ENCODE data around the gene MPND. TPM values are rescaled to one million over a fixed set of nuclear protein-coding genes. Genes with fewer than 3 reads are reported as not detected.
A peak's percentile ranks its signal among the peaks of the same experiment; 100 is the strongest.

MPND gene
- total RNA-seq, 2 donors from 2014 or later, result 12.5 to 18.2 TPM

DNA sequence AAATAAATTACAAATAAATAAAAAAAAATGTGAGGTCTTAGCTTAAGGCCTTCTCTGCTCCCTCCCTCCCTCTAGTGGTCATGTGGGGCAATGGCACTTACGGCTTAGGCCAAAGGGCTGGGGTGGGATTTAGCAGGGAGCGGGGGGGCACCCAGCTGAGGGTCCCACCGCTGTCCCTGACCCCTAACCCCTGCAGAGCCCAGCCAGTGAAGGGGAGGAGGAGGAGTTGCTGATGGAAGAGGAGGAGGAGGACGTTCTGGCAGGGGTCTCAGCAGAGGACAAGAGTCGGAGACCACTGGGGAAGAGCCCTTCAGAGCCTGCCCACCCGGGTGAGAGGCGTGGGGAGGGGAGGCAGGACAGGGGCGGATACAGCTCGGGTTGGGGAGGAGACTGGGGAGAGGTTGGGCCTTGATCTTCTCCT, 9.3 kb downstream of the MPND start:
- Histone ChIP-seq H3K27ac (no peak overlapping the region), H3K9me3 (no peaks in the 10 kb centered on the region), H3K4me3 (no peak overlapping the region), H3K36me3 (no peaks in the 10 kb centered on the region), H3K4me1 (replicated peaks) (no peaks in the 10 kb centered on the region), H3K27me3 (replicated peaks; ENCODE audit: insufficient read depth) (no peaks in the 10 kb centered on the region)
- DNase-seq (ENCODE audit: low spot score), result no peak
- TF ChIP-seq POLR2A (IDR thresholded peaks at IDR 0.05) (no peak), POLR2AphosphoS5 (IDR thresholded peaks at IDR 0.05) (no peak), CTCF (IDR thresholded peaks at IDR 0.05) (peak; percentile 65 to 85 (median 71))
- WGBS, result 38% methylated on average over 9 of the region's 9 CpGs
- intact Hi-C loops (cut with DNase I), result loop anchor here (5.0 kb wide), 1 partner anchor 85 kb away; no protein-coding TSS in a partner anchor

DNA sequence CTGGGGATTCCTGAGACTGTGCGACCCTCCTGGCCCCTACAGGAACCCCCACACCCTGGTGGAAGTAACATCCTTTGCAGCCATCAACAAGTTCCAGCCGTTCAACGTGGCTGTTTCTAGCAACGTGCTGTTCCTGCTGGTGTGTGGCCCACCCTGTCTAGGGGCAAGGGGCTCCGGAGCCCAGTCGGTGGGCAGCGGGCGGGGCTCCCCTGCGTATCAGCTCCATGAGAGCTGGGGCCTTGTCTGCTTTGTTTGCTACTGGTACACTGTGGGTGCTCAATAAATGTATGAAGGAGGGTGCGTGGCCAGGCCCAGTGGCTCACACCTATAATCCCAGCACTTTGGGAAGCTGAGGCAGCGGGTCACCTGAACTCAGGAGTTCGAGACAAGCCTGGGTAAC, 10.9 kb downstream of the MPND start:
- Histone ChIP-seq H3K4me1 (replicated peaks) (no peaks in the 10 kb centered on the region), H3K4me3 (no peak overlapping the region), H3K27me3 (replicated peaks; ENCODE audit: insufficient read depth) (no peaks in the 10 kb centered on the region), H3K27ac (no peak overlapping the region), H3K9me3 (no peaks in the 10 kb centered on the region), H3K36me3 (no peaks in the 10 kb centered on the region)
- WGBS, result 81% methylated on average over 12 of the region's 12 CpGs
- TF ChIP-seq POLR2A (IDR thresholded peaks at IDR 0.05) (no peak), CTCF (IDR thresholded peaks at IDR 0.05) (no peak), POLR2AphosphoS5 (IDR thresholded peaks at IDR 0.05) (no peak)
- DNase-seq (ENCODE audit: low spot score), result no peak
- intact Hi-C loops (cut with DNase I), result loop anchor here (5.0 kb wide), 1 partner anchor 87 kb away; no protein-coding TSS in a partner anchor

DNA sequence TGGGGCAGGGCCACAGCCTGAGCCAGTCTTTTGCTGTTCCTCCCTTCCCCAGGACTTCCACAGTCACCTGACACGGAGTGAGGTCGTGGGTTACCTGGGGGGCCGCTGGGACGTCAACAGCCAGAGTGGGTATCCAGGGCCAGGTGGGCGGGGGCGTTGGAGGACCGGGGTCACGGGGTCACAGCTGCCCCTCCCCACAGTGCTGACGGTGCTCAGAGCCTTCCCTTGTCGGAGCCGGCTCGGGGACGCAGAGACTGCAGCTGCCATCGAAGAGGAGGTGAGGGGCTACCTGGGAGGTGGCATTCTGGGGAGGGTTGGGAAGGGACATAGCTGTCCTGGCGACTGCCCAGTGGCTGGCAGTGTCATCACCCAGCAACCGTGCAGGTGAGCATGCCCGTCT, 11.5 kb downstream of the MPND start:
- H3K27me3 ChIP-seq (replicated peaks; ENCODE audit: insufficient read depth), result no peaks in the 10 kb centered on the region
- intact Hi-C loops (cut with DNase I), result loop anchor here (5.0 kb wide), 1 partner anchor 88 kb away; no protein-coding TSS in a partner anchor
- no peaks in the 10 kb centered on the region for H3K9me3 ChIP-seq
- H3K27ac ChIP-seq, result no peak overlapping the region
- H3K4me1 ChIP-seq (replicated peaks), result no peaks in the 10 kb centered on the region
- DNase-seq (ENCODE audit: low spot score), result no peak
- WGBS, result 86% methylated on average over 13 of the region's 17 CpGs
- no peak overlapping the region for H3K4me3 ChIP-seq
- TF ChIP-seq CTCF (IDR thresholded peaks at IDR 0.05) (no peak), POLR2AphosphoS5 (IDR thresholded peaks at IDR 0.05) (no peak), POLR2A (IDR thresholded peaks at IDR 0.05) (no peak)
- H3K36me3 ChIP-seq, result no peaks in the 10 kb centered on the region

DNA sequence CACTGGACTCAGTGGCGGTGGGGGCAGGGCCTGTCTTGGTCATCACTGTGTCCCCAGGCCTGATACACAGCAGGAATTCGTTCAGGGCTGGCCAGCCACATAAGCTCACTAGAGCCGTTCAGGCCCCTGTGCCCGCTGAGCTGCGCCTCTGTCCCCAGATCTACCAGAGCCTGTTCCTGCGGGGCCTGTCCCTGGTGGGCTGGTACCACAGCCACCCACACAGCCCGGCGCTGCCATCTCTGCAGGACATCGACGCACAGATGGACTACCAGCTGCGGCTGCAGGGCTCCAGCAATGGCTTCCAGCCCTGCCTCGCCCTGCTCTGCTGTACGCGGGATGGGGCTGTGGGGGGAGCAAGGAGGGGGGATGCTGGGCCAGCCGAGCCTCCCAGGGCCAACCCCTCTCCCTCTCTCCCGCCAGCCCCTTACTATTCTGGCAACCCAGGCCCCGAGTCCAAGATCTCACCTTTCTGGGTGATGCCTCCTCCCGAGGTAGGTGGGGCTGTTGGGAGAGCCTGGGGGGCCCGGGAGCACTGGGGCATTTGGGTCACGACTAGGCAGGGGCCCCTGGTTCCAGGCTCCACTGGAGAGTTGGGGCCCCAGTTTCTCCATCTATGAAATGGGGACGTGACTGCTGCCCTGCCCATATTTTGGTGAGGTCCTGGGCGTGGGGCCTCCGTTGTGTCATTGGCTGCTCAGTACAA, 13.9 kb downstream of the MPND start:
- DNase-seq (ENCODE audit: low spot score), result no peak

More for the DNA sequence above, 13.9 kb downstream of the MPND start:
- no peaks in the 10 kb centered on the region for H3K4me1 ChIP-seq (replicated peaks)
- H3K27me3 ChIP-seq (replicated peaks; ENCODE audit: insufficient read depth), result no peaks in the 10 kb centered on the region
- no peak overlapping the region for H3K27ac ChIP-seq
- no peak overlapping the region for H3K4me3 ChIP-seq
- intact Hi-C loops (cut with DNase I), result no loop called here
- WGBS, result 63% methylated on average over 13 of the region's 23 CpGs
- TF ChIP-seq CTCF (IDR thresholded peaks at IDR 0.05) (no peak), POLR2A (IDR thresholded peaks at IDR 0.05) (no peak), POLR2AphosphoS5 (IDR thresholded peaks at IDR 0.05) (no peak)
- H3K9me3 ChIP-seq, result no peaks in the 10 kb centered on the region
- peaks cover 0 to 10% of the 10 kb centered on the region in 2 donors for H3K36me3 ChIP-seq
